ENCODE measurements around the gene TMEM98.
"Not testable (repeated sequence)": the region's sequence is repeated elsewhere in the genome, so short reads cannot be mapped to it uniquely, and the experiment has no call there.

Gene TMEM98, protein sequence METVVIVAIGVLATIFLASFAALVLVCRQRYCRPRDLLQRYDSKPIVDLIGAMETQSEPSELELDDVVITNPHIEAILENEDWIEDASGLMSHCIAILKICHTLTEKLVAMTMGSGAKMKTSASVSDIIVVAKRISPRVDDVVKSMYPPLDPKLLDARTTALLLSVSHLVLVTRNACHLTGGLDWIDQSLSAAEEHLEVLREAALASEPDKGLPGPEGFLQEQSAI

DNA sequence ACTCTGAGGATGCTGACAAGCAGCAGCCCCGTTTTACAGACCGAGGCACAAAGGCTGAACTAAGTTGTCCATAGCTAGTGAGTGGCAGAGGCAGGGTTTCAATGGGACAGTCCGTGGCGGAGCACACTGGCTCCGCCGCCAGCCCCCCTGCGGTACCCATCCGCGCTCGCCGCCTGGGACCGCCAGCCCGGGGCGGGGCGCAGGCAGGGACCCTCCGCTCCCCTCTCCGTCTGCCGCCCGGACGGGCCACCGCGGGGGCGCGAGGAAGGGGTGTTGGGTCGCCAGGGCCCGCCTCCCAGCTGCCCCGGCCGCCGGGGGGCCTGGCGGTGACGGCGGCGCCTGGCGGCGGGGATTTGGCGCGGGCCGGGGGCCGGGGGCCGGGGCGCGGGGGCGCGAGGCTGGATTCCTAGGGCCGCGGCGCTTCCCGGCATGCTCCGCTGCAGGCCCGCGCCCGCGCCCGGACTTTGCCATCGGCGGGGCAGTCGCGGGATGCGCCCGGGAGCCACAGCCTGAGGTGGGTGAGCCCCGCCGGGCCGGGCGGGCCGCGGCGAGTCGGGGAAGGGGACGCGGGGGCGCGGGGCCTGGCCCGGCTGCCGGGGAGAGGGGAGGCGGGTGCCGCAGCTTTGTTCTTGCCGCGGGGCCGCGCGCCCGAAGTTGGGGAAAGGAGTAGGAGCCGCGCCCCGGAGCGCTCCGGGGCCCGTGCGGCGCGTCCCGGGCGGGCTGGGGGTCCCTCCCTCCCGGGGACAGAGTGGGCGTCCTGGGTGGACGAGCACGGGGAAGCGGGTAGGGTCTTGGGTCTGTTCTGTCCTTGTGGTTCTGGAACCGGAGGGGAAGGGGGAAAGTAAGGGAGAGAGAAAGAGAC is at the start of gene TMEM98:
Gene TMEM98, plus strand, starts transcription at position 430 of the 862 bp plus-strand sequence. CDS start 3,376 bp downstream, outside the sequence.
- DNase-seq (ENCODE audit: low spot score) = peak; percentile 29

DNA sequence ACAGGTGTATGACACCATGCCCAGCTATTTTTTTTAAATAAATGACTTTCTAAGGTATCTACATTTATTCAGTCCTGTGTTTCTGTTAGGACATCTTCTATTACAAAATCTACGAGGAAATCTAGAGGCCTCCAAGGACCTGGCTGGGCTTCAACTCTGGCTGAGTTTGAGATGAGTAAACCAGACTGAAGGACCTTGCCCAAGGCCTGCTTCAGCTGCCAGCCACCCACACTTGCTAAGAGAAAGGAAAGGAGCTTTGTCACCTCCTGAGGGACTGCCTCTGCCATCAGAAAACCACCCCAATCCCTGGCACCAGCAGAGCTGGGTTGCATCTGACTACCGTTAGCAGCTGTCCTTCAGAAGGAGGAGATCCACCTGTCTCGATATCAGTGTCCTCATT is 49.7 kb upstream of the TMEM98 start:
- no peak for DNase-seq (ENCODE audit: low spot score)

DNA sequence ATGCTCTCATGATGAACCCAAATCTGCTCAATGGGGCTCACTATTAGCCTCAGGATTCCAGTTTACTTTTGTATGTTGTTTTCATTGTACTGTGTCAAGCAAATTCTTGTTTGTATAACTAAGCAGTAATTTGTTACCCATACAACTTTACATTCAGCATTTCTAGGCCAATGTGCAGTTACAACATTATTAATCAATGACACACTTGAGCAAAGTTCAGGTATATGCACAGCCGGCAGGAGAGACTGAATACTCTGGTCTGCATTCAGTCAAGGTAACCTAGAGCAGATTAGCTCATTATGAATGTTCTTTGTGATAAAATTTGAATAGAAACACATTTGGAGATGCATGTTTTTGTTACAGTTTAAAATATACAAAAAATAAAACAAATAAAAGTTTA is 48.8 kb upstream of the TMEM98 start:
- DNase-seq (ENCODE audit: low spot score) = no peak

GRCh38 chr17:32880671-32881453 is 47.1 kb upstream of the TMEM98 start:
- no peak for DNase-seq (ENCODE audit: low spot score)

GRCh38 chr17:32882029-32882428 is 45.9 kb upstream of the TMEM98 start:
- DNase-seq (ENCODE audit: low spot score) = no peak

DNA sequence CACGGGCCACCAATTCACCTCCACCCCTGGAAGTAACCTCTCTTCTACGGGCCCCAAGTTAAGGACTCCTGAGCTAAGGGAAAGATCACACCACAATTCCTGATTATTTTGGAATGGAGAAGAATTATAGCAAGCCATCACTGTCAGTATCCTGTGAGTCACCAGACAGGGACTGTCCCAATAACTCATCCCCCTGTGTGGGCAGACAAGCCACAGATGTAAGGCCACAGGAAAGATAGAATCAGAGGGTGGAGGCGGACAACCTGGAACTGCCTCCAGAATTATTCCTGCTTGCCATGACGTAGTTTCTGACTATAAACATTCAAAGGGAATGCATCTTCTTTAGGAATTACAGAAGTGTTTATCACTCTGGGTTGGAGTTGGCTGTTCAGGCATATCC is 45.2 kb upstream of the TMEM98 start:
- DNase-seq (ENCODE audit: low spot score) = peak; percentile 27

GRCh38 chr17:32886951-32887350 is 41.0 kb upstream of the TMEM98 start:
- peak; percentile 34 for DNase-seq (ENCODE audit: low spot score)

DNA sequence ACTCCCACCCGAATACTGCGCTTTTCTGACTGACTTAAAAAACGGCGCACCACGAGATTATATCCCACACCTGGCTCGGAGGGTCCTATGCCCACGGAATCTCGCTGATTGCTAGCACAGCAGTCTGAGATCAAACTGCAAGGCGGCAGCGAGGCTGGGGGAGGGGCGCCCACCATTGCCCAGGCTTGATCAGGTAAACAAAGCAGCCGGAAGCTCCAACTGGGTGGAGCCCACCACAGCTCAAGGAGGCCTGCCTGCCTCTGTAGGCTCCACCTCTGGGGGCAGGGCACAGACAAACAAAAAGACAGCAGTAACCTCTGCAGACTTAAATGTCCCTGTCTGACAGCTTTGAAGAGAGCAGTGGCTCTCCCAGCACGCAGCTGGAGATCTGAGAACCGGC is 40.5 kb upstream of the TMEM98 start:
- DNase-seq (ENCODE audit: low spot score) = not testable (repeated sequence)

DNA sequence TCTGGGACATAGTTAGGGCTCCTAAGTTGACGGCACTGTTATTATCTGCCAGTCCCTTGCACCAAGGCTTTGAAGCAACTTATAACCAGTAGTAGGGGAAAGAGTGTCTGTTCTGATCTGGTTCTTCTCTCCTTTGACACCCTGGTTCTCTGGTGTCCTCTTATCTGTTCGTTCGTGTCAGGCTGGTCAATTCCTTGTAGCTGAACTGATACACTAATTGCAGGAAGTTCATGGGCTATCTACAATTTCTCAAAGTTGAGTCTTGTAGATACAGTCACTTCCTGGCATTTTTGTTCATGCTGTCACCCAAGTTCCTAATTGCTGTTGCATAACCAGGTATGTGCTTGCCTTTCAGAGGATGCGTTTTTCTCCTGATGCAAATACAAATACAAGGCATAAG is 33.7 kb upstream of the TMEM98 start:
- DNase-seq (ENCODE audit: low spot score) = no peak

GRCh38 chr17:32896647-32897258 is 31.2 kb upstream of the TMEM98 start:
- DNase-seq (ENCODE audit: low spot score) = no peak

GRCh38 chr17:32899236-32900013 is 28.5 kb upstream of the TMEM98 start:
- DNase-seq (ENCODE audit: low spot score) = no peak

DNA sequence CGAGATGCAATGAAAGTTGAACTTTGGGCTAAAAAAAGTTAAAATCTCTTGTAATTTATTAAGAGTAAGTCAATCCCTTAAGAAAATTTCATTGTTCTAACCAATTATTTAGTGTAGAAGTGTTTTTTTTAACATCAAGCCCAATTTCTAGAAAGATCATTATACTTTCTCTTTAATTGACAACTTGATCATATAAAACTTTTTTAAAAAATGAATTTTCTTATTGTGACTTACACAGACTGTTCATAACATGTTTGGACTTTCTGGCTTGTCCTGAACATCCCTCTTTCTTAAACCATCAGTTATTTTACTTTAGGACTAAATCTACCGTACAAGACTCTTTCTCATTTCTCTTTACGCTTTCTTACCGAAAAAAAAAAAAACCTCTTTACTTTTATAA is 26.2 kb upstream of the TMEM98 start:
- DNase-seq (ENCODE audit: low spot score) = no peak

GRCh38 chr17:32903774-32904673 is 23.9 kb upstream of the TMEM98 start:
- no peak for DNase-seq (ENCODE audit: low spot score)

DNA sequence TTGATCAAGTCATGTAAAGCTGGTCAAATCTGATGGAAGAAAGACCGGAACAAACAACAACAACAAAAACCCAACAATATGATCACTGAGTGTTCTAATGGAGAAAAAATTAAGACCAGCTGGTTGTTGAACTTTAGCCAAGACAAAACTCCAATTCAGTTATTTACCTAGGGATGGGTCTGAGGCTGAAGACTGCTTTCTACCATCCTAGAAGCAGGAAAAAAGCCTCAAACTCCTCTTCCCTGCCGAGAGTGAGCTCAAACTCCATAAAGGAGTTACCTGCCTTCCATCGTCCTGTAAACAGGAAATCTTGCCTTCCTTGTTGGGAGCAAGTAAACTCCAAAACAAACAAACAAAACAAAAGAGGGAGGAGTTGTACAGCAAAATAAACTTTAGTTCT is 23.1 kb upstream of the TMEM98 start:
- DNase-seq (ENCODE audit: low spot score) = no peak

- DNase-seq (ENCODE audit: low spot score) = no peak
Observed at GRCh38 chr17:32907583-32907982, 20.4 kb upstream of the TMEM98 start.

- DNase-seq (ENCODE audit: low spot score) = peak; percentile 76
Observed at GRCh38 chr17:32909787-32910369, 18.1 kb upstream of the TMEM98 start.

GRCh38 chr17:32910769-32911168 is 17.2 kb upstream of the TMEM98 start:
- no peak for DNase-seq (ENCODE audit: low spot score)

- DNase-seq (ENCODE audit: low spot score) = peak; percentile 9
Observed at GRCh38 chr17:32912218-32912897, 15.6 kb upstream of the TMEM98 start.

DNA sequence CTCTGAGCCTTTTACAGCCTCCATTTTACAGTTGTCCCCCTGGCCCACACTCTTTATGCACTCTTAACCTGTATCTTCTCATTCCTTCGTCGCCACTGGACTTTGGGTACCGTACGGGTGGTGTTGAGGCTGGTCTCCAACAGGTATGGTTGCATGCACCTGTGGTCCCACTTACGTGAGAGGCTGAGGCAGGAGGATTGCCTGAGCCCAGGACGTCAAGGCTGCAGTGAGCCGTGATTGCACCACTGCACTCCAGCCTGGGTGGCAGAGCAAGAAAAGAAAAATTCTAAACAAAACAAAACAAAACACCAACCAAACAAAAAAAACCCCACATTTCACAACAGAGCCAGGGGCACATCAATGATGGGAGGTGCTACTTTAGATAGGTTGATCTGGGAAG is 14.4 kb upstream of the TMEM98 start:
- no peak for DNase-seq (ENCODE audit: low spot score)
